Gastroesophageal sphincter (tissue), 4 donors: Measurements from ENCODE around the gene SSBP4. TPM values are rescaled to one million over a fixed set of nuclear protein-coding genes. Genes with fewer than 3 reads are reported as not detected.

ENCODE experiments used
- ATAC-seq: fragments of 150-250 bp; one replicate; pipeline ENCODE4 v1.9.1; 2016; ENCODE audit warnings: mild to moderate bottlenecking, moderate library complexity
- H3K27ac ChIP-seq, 4 donors: fragments of 200-600 bp; sonication (generic) in 3 of 4; 1 replicate in 3 of 4; 2 replicates in 1 of 4; pipeline ENCODE4 v1.5.1; 2016 to 2019
- H3K27me3 ChIP-seq: fragments of 200-600 bp; sonication (generic); one replicate; pipeline ENCODE4 v1.5.1; 2019
- H3K36me3 ChIP-seq, 2 donors: fragments of 200-600 bp; sonication (generic); one replicate each; pipeline ENCODE4 v1.5.1; 2019; ENCODE audit warnings: control low read depth in 1 of 2
- H3K4me1 ChIP-seq, 3 donors: fragments of 200-600 bp; sonication (generic); 1 replicate in 2 of 3; 2 replicates in 1 of 3; pipeline ENCODE4 v1.5.1; 2016 to 2019; ENCODE audit warnings: control low read depth in 2 of 3
- H3K4me3 ChIP-seq, 2 donors: fragments of 200-600 bp; sonication (generic); one replicate each; pipeline ENCODE4 v1.5.1; 2019; ENCODE audit warnings: mild to moderate bottlenecking in 1 of 2, moderate library complexity in 1 of 2
- H3K9me3 ChIP-seq, 3 donors: fragments of 200-600 bp; sonication (generic); one replicate each; pipeline ENCODE4 v1.5.1; 2017 to 2019; ENCODE audit warnings: control low read depth in 2 of 3
- CTCF ChIP-seq, 4 experiments: fragments of 200-600 bp in 2 of 4; fragments of 450-650 bp in 2 of 4; sonication (generic) in 1 of 4; IDR thresholded peaks; one replicate each; pipeline ENCODE4 v1.5.1; 2017 to 2019; ENCODE audit warnings: antibody characterized with exemption in 4 of 4, mild to moderate bottlenecking in 2 of 4, moderate library complexity in 2 of 4
- EP300 ChIP-seq: sonication (generic); formaldehyde crosslinking; IDR thresholded peaks from one replicate; pipeline ENCODE4 v1.6.1; 2017; ENCODE audit warnings: antibody characterized with exemption, mild to moderate bottlenecking
- POLR2A ChIP-seq, 2 donors: fragments of 450-650 bp; IDR thresholded peaks; one replicate each; pipeline ENCODE4 v1.6.1; 2017; ENCODE audit warnings: antibody characterized with exemption in 2 of 2, mild to moderate bottlenecking in 2 of 2, moderate library complexity in 1 of 2
- POLR2AphosphoS5 ChIP-seq: sonication (generic); formaldehyde crosslinking; IDR thresholded peaks from one replicate; pipeline ENCODE4 v1.6.1; 2017; ENCODE audit warnings: antibody characterized with exemption
- WGBS, 2 donors: methylation state at CpG; one replicate each; pipeline ENCODE4 v1.1.5; 2018; ENCODE audit warnings: low coverage in 1 of 2; 5-methylcytosine and 5-hydroxymethylcytosine counted together
- total RNA-seq, 4 donors: library from RNA; depleted of rRNA; stranded (reverse); fragments of >200 nt; gene quantifications; one replicate each; pipeline ENCODE4 v1.1.0, GENCODE V29; 2016

Gene SSBP4
- total RNA-seq, 4 donors from 2014 or later, result 58.4 to 76.2 (median 61.3) TPM

DNA sequence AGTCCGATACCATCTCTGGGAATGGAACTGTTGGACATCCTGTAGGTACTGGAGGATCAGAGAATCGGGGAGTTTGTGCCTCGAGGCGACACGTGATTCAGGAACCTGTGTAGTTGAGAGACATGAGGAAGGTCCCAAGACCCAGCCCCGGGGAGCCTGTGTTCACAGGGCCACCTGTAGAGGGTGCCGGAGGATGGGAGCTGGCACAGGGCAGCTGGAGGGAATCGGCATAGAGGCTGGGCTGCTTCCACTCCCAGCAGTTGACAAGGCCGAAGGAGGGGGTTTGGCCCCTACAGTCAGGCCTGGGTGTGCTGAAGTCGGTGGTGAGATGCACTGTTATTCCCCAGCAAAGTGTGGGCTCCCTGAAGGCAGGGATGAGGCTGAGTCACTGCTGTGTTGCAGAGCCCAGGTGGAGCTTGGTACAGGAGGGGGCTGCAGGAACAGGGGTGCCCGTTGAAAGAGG, 21.2 kb downstream of the SSBP4 start:
- no peak for ATAC-seq
- TF ChIP-seq EP300 (no peak), POLR2A (IDR thresholded peaks at IDR 0.05) (no peak), POLR2AphosphoS5 (no peak), CTCF (IDR thresholded peaks at IDR 0.05) (peak in 2 of 4 experiments; percentile 2 to 29)
- peaks cover 0 to 31% of the 10 kb centered on the region in 2 donors for H3K36me3 ChIP-seq
- WGBS, 2 donors, result 18 to 57% methylated on average over 4 to 7 of the region's 11 CpGs
- H3K4me3 ChIP-seq, result no peak overlapping the region
- H3K27me3 ChIP-seq, result no peaks in the 10 kb centered on the region
- H3K4me1 ChIP-seq, result peaks cover 0 to 47% (median 22%) of the 10 kb centered on the region in 3 donors
- H3K27ac ChIP-seq, result peak overlapping the region in 1 of 4 donors; percentile 12
- no peaks in the 10 kb centered on the region for H3K9me3 ChIP-seq

DNA sequence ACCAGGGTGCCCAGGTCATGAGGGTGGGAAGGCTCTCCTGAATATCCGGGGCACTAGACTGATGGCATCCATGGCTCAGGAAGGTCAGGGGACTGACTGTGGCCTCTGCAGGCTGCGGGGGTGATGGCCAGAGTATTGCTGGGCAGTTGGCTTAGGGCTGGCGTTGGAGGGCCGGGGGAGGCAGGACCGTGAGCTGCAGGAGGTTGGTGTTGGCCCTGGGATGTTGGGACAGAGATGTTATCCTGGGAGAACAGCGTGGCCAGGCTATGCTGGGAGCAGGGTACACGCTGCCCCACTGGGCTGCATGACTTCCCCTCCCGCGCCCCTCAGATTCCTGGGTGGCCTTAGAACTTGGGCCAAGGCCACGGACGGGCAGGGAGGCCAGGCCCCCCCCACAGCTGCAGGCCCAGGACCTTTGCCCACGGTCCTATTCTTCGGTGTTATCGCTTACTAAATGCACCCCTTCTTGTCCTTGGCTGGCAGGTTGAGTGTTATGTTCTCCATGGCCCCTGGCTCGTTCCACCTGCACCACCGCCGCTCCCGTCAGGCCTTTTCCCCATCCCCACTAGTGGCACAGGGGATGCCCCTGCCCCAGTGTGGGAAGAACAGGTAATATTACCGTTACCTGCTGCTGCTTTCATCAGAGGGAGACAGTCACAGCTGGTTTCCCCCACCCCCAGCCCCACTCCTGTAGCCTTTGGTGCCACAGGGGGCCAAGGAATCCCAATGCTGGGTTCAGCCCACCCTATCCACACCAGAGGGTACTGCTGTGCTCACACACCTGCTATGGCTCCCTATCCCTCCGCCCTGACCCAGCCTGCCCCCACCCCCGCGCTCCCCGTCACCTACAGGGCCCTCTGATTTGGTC, 22.0 kb downstream of the SSBP4 start:
- no peak for ATAC-seq
- Histone ChIP-seq H3K27ac (peak overlapping the region in 1 of 4 donors; percentile 12), H3K27me3 (no peaks in the 10 kb centered on the region), H3K9me3 (no peaks in the 10 kb centered on the region), H3K4me1 (peaks cover 0 to 45% (median 22%) of the 10 kb centered on the region in 3 donors), H3K36me3 (peaks cover 0 to 34% of the 10 kb centered on the region in 2 donors), H3K4me3 (no peak overlapping the region)
- WGBS, 2 donors, result 71 to 100% methylated on average over 2 to 5 of the region's 23 CpGs
- TF ChIP-seq POLR2AphosphoS5 (no peak), POLR2A (IDR thresholded peaks at IDR 0.05) (no peak), CTCF (IDR thresholded peaks at IDR 0.05) (no peak), EP300 (no peak)

DNA sequence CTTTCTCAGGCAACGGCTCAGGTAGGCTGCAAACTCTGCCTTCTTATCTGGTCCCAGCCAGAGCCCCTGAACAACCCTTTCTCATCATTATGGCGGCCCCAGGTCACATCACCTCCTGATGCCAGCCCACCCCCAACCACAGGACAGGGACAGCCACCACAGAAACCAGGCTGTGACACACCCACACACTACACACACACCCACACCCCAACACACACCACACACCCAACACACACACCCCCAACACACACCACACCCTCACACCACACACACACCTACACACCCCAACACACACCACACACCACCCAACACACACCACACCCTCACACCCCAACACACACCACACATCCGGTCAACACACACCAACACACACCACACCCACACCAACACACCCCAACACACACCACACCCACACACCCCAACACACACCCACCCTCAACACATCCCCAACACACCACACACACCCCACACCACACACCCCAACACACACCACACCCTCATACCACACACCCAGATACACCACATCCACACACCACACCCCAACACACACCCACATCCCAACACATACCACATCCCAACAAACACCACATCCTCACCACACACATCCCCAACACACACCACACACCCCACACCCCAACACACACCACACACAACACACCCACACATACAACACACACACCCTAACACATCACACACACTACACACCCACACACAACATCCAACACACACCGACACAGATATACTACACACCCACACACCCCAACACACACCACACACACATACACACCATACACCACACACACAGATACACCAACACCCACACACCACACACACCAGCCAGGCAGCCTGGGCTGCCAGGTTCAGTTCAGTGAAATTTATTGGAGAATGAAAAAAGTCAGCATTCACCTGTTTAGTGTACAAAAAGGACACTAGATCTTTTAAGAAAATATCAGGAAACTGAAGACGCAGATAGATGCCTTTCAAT, 22.9 kb downstream of the SSBP4 start:
- Histone ChIP-seq H3K36me3 (peaks cover 0 to 43% of the 10 kb centered on the region in 2 donors), H3K27ac (no peak overlapping the region), H3K9me3 (no peaks in the 10 kb centered on the region), H3K4me3 (no peak overlapping the region), H3K27me3 (no peaks in the 10 kb centered on the region), H3K4me1 (peaks cover 0 to 36% (median 18%) of the 10 kb centered on the region in 3 donors)
- WGBS, 2 donors, result 48 to 88% methylated on average over 2 to 4 of the region's 5 CpGs
- TF ChIP-seq EP300 (no peak), CTCF (IDR thresholded peaks at IDR 0.05) (no peak), POLR2AphosphoS5 (no peak), POLR2A (IDR thresholded peaks at IDR 0.05) (no peak)
- ATAC-seq, result no peak

GRCh38 chr19:18442941-18443340, 23.7 kb downstream of the SSBP4 start:
- Histone ChIP-seq H3K36me3 (peaks cover 0 to 51% of the 10 kb centered on the region in 2 donors), H3K9me3 (no peaks in the 10 kb centered on the region), H3K27ac (no peak overlapping the region), H3K4me1 (peaks cover 0 to 27% (median 11%) of the 10 kb centered on the region in 3 donors), H3K4me3 (no peak overlapping the region), H3K27me3 (no peaks in the 10 kb centered on the region)
- ATAC-seq, result no peak
- TF ChIP-seq POLR2A (IDR thresholded peaks at IDR 0.05) (no peak), CTCF (IDR thresholded peaks at IDR 0.05) (no peak), EP300 (no peak), POLR2AphosphoS5 (no peak)
- WGBS, 2 donors, result 71 to 83% methylated on average over 1 to 10 of the region's 12 CpGs
